ENCODE data around the gene PSMB1.

- TF ChIP-seq CTCF (conservative IDR thresholded peaks at IDR 0.05) (no peak), ZFX (IDR thresholded peaks at IDR 0.05) (no peak)
Measured at GRCh38 chr6:170555305-170555704, 2.2 kb upstream of the PSMB1 start.

Data from C4-2B (cell line).